Nephron (organoid): ENCODE results near the gene DNAI2.

Experiments
- H3K27ac Mint-ChIP-seq, 3 experiments: 2 replicates each; pipeline ENCODE4 v1.8.0; 2020; ENCODE audit warnings: mixed read lengths in 3 of 3, mild to moderate bottlenecking in 2 of 3, moderate library complexity in 1 of 3
- H3K27me3 Mint-ChIP-seq: 2 replicates; pipeline ENCODE4 v1.8.0; 2021; ENCODE audit warnings: low read depth, mild to moderate bottlenecking, moderate library complexity, mixed read lengths
- H3K36me3 Mint-ChIP-seq: 2 replicates; pipeline ENCODE4 v1.8.0; 2020; ENCODE audit warnings: low read depth, mixed read lengths
- H3K4me1 Mint-ChIP-seq: 2 replicates; pipeline ENCODE4 v1.8.0; 2020; ENCODE audit warnings: mixed read lengths
- H3K4me3 Mint-ChIP-seq, 3 experiments: 2 replicates each; pipeline ENCODE4 v1.8.0; 2020; ENCODE audit warnings: mild to moderate bottlenecking in 3 of 3, mixed read lengths in 3 of 3, moderate library complexity in 2 of 3
- H3K9me3 Mint-ChIP-seq: 2 replicates; pipeline ENCODE4 v1.8.0; 2020; ENCODE audit warnings: mixed read lengths
- TF ChIP-seq, protein P1 (sequence below), 3 experiments: fragments of 200-600 bp; sonication (generic); IDR thresholded peaks; one replicate each; pipeline ENCODE4 v1.5.0; 2021; ENCODE audit warnings: antibody characterized with exemption in 3 of 3; ENCODE audit not compliant: unreplicated experiment in 3 of 3

DNAI2 gene

DNA sequence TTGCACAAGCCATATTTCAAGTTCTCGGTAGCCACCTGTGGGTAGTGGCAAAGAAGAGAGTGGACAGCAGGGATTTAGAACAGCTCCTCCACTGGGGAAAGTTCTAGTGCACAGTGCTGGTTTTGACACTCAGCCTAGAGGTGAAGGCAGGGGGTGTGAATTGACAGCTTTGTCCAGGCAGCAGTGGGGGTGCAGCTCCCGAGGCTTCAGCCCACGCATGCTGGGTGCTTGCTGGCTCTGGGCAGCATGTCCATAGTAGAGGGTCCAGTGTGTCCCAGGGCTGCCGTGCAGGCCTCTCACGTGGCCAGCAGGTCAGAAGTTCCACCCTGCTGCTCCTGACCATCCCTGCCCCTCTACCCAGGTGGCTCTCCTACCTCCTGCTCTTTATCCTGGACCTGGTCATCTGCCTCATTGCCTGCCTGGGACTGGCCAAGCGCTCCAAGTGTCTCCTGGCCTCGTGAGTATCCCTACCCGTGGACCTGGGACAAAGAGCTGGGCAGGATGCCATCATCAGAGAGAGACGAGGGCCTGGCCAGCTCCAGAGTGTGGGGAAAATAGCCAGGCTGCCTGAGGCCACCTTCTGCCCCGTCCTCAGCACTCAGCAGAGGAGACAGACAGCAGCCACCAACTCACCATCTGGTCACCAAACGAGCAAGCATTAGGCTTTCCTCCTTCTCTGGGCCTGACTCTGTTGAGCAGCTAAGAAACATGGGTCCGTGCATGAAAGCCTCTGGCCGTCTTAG lies 30.9 kb upstream of the DNAI2 start:
- peaks cover 19% of the 10 kb centered on the region for H3K36me3 Mint-ChIP-seq
- TF ChIP-seq, protein P1, sequence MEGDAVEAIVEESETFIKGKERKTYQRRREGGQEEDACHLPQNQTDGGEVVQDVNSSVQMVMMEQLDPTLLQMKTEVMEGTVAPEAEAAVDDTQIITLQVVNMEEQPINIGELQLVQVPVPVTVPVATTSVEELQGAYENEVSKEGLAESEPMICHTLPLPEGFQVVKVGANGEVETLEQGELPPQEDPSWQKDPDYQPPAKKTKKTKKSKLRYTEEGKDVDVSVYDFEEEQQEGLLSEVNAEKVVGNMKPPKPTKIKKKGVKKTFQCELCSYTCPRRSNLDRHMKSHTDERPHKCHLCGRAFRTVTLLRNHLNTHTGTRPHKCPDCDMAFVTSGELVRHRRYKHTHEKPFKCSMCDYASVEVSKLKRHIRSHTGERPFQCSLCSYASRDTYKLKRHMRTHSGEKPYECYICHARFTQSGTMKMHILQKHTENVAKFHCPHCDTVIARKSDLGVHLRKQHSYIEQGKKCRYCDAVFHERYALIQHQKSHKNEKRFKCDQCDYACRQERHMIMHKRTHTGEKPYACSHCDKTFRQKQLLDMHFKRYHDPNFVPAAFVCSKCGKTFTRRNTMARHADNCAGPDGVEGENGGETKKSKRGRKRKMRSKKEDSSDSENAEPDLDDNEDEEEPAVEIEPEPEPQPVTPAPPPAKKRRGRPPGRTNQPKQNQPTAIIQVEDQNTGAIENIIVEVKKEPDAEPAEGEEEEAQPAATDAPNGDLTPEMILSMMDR (IDR thresholded peaks at IDR 0.05; ENCODE audit: unreplicated experiment in 3 of 3): no peak
- H3K27ac Mint-ChIP-seq: peak overlapping the region in 2 of 3 experiments; percentile 53 to 72
- no peak overlapping the region for H3K4me3 Mint-ChIP-seq
- H3K27me3 Mint-ChIP-seq: peaks cover 7% of the 10 kb centered on the region
- peaks cover 49% of the 10 kb centered on the region for H3K4me1 Mint-ChIP-seq
- no peaks in the 10 kb centered on the region for H3K9me3 Mint-ChIP-seq

DNA sequence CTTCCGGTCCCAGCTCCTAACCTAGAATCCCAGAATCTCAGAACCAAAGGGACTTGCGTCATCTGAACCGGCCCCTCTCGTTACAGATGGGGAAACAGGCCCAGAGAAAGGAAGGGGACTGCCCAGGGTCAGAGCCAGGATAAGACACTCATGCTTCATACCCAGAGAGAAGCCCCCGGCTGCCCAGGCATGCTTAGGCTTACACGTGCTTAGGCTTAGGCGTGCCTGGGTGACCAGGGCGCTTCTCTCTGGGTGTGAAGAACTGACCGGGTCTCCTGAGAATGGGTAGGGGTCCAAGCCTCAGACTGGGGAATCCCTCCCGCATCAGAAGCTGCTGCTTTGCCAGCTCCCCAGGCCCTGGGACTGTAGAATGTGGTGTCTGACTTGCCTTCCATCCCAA lies 29.9 kb upstream of the DNAI2 start:
- TF ChIP-seq, protein P1 (IDR thresholded peaks at IDR 0.05; ENCODE audit: unreplicated experiment in 3 of 3): no peak
- H3K9me3 Mint-ChIP-seq: no peaks in the 10 kb centered on the region
- H3K36me3 Mint-ChIP-seq: peaks cover 19% of the 10 kb centered on the region
- peaks cover 57% of the 10 kb centered on the region for H3K4me1 Mint-ChIP-seq
- peak overlapping the region in 1 of 3 experiments; percentile 37 for H3K27ac Mint-ChIP-seq
- no peak overlapping the region for H3K4me3 Mint-ChIP-seq
- H3K27me3 Mint-ChIP-seq: peaks cover 7% of the 10 kb centered on the region

DNA sequence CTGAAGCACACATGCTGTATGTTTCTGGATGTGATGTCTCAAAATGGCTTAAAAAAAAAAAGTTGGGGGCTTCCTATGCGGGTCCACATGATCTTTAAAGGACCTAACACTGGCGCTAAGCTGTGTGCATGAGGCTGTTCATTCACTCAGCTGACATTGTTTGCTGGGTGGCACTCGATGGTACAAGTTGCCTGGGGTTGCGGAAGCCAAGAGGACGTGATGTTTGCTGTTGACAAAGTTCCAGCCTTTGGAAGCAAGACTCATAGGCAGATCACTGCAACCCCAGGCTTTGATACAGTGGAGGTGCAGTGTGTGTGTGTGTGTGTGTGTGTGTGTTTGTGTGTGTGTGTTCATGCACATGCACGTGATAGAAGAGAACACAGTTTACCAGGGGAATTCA lies 29.5 kb upstream of the DNAI2 start:
- TF ChIP-seq, protein P1 (IDR thresholded peaks at IDR 0.05; ENCODE audit: unreplicated experiment in 3 of 3): no peak

DNA sequence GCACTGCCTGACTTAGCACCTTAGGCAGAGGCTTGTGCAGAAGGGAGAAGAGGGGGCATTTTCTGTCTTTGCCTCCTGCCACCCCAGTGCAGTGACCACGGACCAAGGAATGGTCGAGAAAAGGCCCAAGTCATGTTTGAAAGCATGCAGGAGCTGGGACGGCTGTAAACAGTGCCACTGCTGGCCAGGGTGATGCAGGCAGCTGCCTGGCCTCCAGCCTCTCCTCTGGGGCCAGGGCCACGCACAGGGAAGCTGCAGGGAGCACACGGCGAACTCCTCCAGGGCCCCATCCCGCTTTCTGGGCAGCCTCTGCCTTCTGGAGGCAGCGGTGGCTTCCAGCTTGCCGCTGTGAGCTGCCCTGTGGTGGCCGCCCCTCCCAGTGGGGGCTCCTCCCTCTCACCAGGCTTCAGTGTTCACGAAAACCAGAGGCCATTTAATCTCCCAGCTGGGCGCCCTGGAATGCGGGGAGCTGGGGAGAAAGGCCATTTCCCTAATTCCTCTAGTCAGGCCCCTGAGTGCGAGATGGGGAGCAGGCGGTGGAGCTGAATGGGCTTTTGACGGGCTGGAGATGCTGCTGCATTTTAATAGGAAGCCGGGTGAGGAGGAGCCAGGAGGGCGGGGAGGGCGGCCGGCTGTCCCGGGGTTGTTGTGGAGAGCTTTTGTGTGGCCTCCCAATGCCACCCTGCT lies 28.7 kb upstream of the DNAI2 start:
- Mint-ChIP-seq H3K27me3 (peaks cover 7% of the 10 kb centered on the region), H3K4me3 (peak overlapping the region in 1 of 3 experiments; percentile 49), H3K4me1 (peaks cover 59% of the 10 kb centered on the region), H3K9me3 (no peaks in the 10 kb centered on the region), H3K27ac (peak overlapping the region in 2 of 3 experiments; percentile 25 to 54), H3K36me3 (peaks cover 14% of the 10 kb centered on the region)
- TF ChIP-seq, protein P1 (IDR thresholded peaks at IDR 0.05; ENCODE audit: unreplicated experiment in 3 of 3): no peak

More for the DNA sequence above, 29.5 kb upstream of the DNAI2 start:
- peak overlapping the region in 2 of 3 experiments; percentile 37 to 54 for H3K27ac Mint-ChIP-seq
- peaks cover 18% of the 10 kb centered on the region for H3K36me3 Mint-ChIP-seq
- peaks cover 60% of the 10 kb centered on the region for H3K4me1 Mint-ChIP-seq
- H3K4me3 Mint-ChIP-seq: no peak overlapping the region
- peaks cover 7% of the 10 kb centered on the region for H3K27me3 Mint-ChIP-seq
- H3K9me3 Mint-ChIP-seq: no peaks in the 10 kb centered on the region

DNA sequence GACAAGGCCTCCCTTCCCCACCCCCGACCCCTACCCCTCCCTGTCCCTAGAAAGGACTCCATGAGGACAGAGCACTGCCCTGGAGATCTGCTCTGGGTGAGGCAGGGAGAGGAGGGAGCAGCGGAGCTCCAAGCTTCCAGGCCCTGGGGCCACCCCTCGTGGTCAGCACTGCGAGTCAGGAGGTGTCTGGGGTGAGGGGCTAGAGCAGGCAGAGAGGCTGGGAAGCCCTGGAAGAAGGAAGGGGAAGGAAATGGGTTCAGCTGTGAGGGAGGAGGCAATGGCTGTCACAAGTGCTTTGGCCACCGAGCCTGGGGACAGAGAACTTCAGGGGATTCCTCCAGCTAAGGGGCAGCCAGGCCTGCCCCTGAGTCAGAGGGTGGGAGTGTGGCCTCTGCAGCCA lies 28.2 kb upstream of the DNAI2 start:
- TF ChIP-seq, protein P1 (IDR thresholded peaks at IDR 0.05; ENCODE audit: unreplicated experiment in 3 of 3): no peak
- H3K9me3 Mint-ChIP-seq: no peaks in the 10 kb centered on the region
- peaks cover 11% of the 10 kb centered on the region for H3K36me3 Mint-ChIP-seq

More for the DNA sequence above, 28.2 kb upstream of the DNAI2 start:
- H3K27me3 Mint-ChIP-seq: peaks cover 4% of the 10 kb centered on the region
- peak overlapping the region in 1 of 3 experiments; percentile 46 for H3K4me3 Mint-ChIP-seq
- peak overlapping the region in 1 of 3 experiments; percentile 25 for H3K27ac Mint-ChIP-seq
- H3K4me1 Mint-ChIP-seq: peaks cover 59% of the 10 kb centered on the region
